ENCODE results near the gene PDE2A.

The PDE2A gene

GRCh38 chr11:72720047-72720446, 45.8 kb upstream of the PDE2A start:
- CTCF ChIA-PET: no interaction called here
- no peak for TF ChIP-seq CTCF (conservative IDR thresholded peaks at IDR 0.05; ENCODE audit: low read depth)
- DNase-seq (ENCODE audit: low spot score): no peak
- POLR2A ChIA-PET (ENCODE audit: low non-redundant PET): interaction anchor here (0.7 kb wide), 1 partner anchor 20 kb away, joined by 3 read pairs; no protein-coding TSS in a partner anchor
- peak overlapping the region; percentile 97 for H3K27ac ChIP-seq

DNA sequence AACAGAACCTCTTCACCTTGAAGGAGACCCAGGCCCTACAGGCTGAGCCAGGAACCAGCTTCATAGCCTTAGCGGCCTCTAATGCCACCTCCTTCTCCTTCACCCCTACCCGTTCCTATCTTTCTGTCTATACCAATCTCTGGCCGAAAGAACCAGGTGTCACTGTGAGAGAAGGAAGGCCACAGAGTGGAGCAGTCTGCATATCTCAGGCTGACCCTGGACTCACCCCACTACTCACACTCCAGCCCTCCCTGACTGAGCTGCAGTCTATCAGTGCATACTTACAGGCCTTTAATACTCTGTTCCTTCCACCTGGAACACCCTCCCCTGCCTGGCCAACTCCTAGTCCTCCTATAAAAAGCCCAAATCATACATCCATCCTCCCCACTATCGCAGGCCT, 45.3 kb upstream of the PDE2A start:
- CTCF ChIA-PET: no interaction called here
- peak overlapping the region; percentile 97 for H3K27ac ChIP-seq
- no peak for DNase-seq (ENCODE audit: low spot score)
- no peak for TF ChIP-seq CTCF (conservative IDR thresholded peaks at IDR 0.05; ENCODE audit: low read depth)
- POLR2A ChIA-PET (ENCODE audit: low non-redundant PET): no interaction called here

GRCh38 chr11:72719144-72719543, 44.9 kb upstream of the PDE2A start:
- ChIA-PET POLR2A (ENCODE audit: low non-redundant PET) (no interaction called here), CTCF (no interaction called here)
- TF ChIP-seq CTCF (conservative IDR thresholded peaks at IDR 0.05; ENCODE audit: low read depth): no peak
- DNase-seq (ENCODE audit: low spot score): no peak
- H3K27ac ChIP-seq: peak overlapping the region; percentile 97

GRCh38 chr11:72718101-72718501, 43.9 kb upstream of the PDE2A start:
- peak overlapping the region; percentile 26 for H3K27ac ChIP-seq
- TF ChIP-seq CTCF (conservative IDR thresholded peaks at IDR 0.05; ENCODE audit: low read depth): no peak
- ChIA-PET CTCF (interaction anchor here (0.6 kb wide), 1 partner anchor 439 kb away, joined by 3 read pairs; no protein-coding TSS in a partner anchor), POLR2A (ENCODE audit: low non-redundant PET) (no interaction called here)
- no peak for DNase-seq (ENCODE audit: low spot score)

GRCh38 chr11:72716788-72717435, 42.7 kb upstream of the PDE2A start:
- peak overlapping the region; percentile 26 for H3K27ac ChIP-seq
- TF ChIP-seq CTCF (conservative IDR thresholded peaks at IDR 0.05; ENCODE audit: low read depth): no peak
- DNase-seq (ENCODE audit: low spot score): no peak
- ChIA-PET POLR2A (ENCODE audit: low non-redundant PET) (interaction anchor here (0.6 kb wide), 1 partner anchor 16 kb away, joined by 3 read pairs; no protein-coding TSS in a partner anchor), CTCF (interaction anchor here (0.6 to 0.7 kb wide), 2 partner anchors 97 to 446 kb away, joined by 3 to 4 read pairs; no protein-coding TSS in a partner anchor)

- 0 out of 2 replicates have a peak overlapping the region, but pooled peaks have one; percentile 26 for H3K27ac ChIP-seq
- CTCF ChIA-PET: interaction anchor here (0.7 kb wide), 1 partner anchor 97 kb away, joined by 4 read pairs; no protein-coding TSS in a partner anchor
- POLR2A ChIA-PET (ENCODE audit: low non-redundant PET): no interaction called here
- TF ChIP-seq CTCF (conservative IDR thresholded peaks at IDR 0.05; ENCODE audit: low read depth): no peak
- no peak for DNase-seq (ENCODE audit: low spot score)
Measured at GRCh38 chr11:72716290-72716689, 42.1 kb upstream of the PDE2A start.
